ENCODE data around the gene GADD45B.

GADD45B gene

GRCh38 chr19:2527686-2528085 is 51.8 kb downstream of the GADD45B start:
- Histone ChIP-seq H3K9ac (ENCODE audit: low read length) (no peak overlapping the region), H3K27me3 (ENCODE audit: low read length) (no peaks in the 10 kb centered on the region), H3K4me3 (ENCODE audit: insufficient read depth, low read length, poor library complexity, severe bottlenecking) (no peak overlapping the region), H3K9me3 (ENCODE audit: insufficient read depth, low read length) (no peaks in the 10 kb centered on the region), H3K27ac (ENCODE audit: low read depth, low read length) (no peak overlapping the region), H3K4me2 (ENCODE audit: low read depth, low read length, poor library complexity, severe bottlenecking) (no peak overlapping the region), H3K36me3 (ENCODE audit: low read length) (no peaks in the 10 kb centered on the region), H2AFZ (ENCODE audit: low read depth, low read length, severe bottlenecking) (no peak overlapping the region), H3K9me2 (replicated peaks; ENCODE audit: insufficient read depth, low read length) (no peaks in the 10 kb centered on the region), H3F3A (ENCODE audit: insufficient read depth) (no peaks in the 10 kb centered on the region), H4K20me1 (ENCODE audit: low read depth, low read length) (no peaks in the 10 kb centered on the region; the same call in 1 of the 2 replicates), H3K79me2 (ENCODE audit: insufficient read depth, low read length) (no peaks in the 10 kb centered on the region)
- TF ChIP-seq EZH2phosphoT487 (conservative IDR thresholded peaks at IDR 0.05; ENCODE audit: low read length) (no peak), CTCF (IDR thresholded peaks at IDR 0.05; ENCODE audit: insufficient read depth, low read length, poor library complexity, severe bottlenecking) (no peak)
